ENCODE results near the gene LDHD.

DNA sequence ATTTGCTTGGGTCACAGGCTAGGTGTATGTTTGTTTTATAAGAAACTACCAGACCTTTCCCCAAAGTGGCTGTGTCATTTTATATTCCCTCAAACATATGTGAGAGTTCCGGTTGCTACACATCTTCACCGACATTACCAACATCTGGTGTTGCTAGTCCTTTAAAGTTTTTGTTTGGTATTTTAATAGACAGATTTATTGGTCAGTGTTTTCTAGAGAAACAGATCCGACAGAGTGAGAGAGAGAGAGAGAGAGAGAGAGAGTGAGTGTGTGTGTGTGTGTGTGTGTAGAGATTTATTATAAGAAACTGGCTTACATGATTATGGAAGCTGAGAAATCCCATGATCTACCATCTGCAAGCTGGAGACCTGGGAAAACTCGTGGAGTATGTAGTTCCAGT is 31.0 kb downstream of the LDHD start:
- TF ChIP-seq, protein P1, sequence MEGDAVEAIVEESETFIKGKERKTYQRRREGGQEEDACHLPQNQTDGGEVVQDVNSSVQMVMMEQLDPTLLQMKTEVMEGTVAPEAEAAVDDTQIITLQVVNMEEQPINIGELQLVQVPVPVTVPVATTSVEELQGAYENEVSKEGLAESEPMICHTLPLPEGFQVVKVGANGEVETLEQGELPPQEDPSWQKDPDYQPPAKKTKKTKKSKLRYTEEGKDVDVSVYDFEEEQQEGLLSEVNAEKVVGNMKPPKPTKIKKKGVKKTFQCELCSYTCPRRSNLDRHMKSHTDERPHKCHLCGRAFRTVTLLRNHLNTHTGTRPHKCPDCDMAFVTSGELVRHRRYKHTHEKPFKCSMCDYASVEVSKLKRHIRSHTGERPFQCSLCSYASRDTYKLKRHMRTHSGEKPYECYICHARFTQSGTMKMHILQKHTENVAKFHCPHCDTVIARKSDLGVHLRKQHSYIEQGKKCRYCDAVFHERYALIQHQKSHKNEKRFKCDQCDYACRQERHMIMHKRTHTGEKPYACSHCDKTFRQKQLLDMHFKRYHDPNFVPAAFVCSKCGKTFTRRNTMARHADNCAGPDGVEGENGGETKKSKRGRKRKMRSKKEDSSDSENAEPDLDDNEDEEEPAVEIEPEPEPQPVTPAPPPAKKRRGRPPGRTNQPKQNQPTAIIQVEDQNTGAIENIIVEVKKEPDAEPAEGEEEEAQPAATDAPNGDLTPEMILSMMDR (IDR thresholded peaks at IDR 0.05; ENCODE audit: low read depth, low read length, poor library complexity, severe bottlenecking), result no peak
- TF ChIP-seq EZH2phosphoT487 (IDR thresholded peaks at IDR 0.05; ENCODE audit: borderline replicate concordance, low read length), result no peak
